Raji (cell line): ENCODE measurements around the gene UBE2K.

Experiments
- POLR2A ChIP-seq: IDR thresholded peaks from 2 replicates; pipeline ENCODE4 v1.6.1; 2011; ENCODE audit warnings: low read depth, low read length, control low read depth; ENCODE audit not compliant: insufficient read depth

UBE2K gene

DNA sequence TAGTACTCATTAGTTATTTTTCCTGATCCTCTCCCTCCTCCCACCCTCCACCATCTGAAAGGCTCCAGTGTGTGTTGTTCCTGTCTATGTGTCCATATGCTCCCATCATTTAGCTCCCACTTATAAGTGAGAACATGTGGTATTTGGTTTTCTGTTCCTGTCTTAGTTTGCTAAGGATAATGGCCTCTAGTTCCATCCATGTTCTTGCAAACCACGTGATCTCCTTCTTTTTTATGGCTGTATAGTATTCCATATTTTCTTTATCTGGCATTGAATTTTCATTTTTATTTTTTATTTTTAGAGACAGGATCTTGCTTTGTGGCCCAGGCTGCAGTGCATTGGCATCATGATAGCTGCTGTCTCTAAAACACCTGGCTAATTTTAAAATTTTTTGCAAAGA is 11.9 kb upstream of the UBE2K start:
- TF ChIP-seq POLR2A = no peak

DNA sequence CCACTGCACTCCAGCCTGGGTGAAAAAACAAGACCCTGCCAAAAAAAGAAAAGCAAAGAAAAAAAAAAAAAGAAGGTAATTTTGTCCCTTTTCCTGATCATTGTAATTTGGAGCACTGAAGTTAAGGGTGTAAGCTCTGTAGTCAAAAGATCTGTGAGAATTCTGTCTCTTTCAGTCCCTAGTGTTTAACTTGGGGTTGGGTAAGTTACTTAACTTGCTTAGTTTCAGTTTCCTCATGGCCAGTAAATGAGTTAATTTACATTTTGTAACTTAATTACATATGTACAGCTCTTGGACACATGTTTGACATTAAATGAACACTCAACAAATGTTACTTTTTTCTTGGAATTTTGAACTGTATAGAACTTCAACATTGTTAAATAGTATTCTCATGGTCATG is 10.9 kb upstream of the UBE2K start:
- no peak for TF ChIP-seq POLR2A

DNA sequence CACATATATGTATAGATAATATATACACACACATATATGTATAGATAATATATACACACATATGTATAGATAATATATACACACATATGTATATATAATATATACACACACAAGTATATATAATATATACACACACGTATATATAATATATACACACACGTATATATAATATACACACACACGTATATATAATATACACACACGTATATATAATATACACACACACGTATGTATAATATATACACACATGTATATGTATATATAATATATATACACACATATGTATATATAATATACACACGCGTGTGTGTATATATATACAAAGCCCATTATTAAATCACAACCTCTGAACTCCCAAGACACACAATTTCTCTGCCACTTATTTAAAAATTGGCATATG is 8.0 kb upstream of the UBE2K start:
- TF ChIP-seq POLR2A = no peak

DNA sequence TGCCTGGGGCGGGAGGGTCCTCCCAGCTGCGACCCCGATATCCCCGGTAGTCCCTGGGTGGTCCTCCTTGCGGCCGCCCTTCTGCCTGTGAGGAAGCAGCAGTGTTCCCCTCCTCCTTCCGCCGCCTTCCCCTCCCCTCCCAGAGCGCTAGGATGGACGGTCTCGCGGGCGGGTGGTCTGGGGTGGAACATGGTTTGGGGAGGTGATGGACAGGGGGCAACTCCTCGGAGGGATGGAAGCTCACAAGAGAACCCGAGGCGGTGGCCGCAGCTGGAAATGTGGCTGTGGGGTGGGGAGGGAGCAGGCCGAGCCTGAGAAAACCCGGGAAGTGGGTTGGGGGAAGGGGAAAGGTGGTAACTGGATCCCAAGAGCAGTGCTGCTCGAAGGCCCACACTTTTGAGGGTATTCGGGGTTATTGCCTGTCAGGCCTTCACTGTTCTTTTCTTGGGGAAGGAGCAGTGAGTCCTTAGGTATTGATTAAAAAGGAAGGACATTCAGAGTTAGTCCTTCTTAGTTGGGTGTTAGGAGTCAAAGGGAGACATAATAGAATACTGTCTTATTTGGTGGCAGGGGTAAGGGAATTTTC is 581 bp downstream of the UBE2K start:
- no peak for TF ChIP-seq POLR2A

DNA sequence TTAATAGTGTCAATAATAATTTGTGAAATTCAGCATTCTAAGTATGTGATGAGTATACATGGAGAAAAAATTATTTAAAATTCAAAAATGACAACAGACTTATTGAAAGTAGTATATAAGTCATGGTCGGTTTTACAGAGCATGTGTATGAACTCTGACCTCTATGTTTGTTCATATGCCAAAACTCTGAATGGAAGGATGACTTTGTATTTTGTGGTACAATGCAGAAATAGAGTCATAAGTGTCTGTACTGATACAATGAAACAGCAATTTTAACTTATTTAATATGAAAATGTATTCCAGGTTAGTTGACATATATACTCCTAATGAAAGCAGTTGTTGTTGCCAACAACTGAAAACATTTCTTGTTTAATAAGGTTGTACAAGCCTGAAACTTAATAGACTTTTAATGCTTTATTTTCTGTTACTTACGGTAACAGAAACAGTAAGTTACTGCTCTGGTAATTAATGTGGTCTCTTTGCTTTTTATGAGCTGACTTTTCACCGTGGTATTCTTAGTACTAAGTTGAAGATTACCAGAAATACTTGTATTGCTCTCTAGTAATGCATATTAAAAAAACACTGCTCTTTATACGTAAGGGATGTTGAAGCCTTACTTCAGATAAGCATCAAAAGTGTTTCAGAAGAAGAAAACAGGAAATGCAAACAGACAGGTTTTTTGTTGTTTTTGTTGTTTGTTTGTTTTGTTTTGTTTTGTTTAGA is 1.9 kb downstream of the UBE2K start:
- TF ChIP-seq POLR2A = no peak

DNA sequence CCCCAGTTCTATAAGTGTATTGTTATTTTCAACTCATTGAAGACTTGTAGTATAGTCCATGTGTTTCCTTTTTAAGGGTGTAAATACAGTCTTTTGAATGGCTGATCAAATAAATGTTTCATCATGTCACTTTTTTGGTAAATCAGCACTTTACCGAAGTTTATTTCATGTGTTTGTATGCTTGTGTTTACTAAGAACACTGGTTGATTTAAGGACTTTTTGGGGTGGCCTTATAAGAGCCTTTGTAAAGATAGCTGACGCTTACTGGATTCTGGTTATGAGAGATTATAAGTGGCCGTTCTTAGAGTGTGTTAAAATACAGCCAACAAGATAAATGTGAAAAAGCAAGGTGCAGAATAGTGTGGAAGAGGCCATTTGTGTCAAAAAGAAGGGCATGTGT is 2.6 kb downstream of the UBE2K start:
- no peak for TF ChIP-seq POLR2A

DNA sequence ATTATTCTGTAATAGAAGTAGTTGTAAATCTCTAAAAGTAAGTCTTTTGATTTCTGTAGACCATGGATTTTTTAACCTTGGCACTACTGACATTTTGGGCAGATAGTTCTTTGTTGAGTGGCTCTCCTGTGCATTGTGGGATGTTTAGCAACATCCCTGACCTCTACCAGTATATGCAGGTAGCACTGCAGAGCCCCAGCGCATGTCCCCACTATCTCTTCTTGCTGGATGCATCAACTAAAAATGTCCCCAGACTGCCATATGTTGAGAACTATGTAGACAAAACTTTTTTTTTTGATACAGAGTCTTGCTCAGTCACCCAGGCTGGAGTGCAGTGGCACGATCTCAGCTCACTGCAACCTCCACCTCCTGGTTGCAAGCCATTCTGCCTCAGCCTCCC is 4.8 kb downstream of the UBE2K start:
- no peak for TF ChIP-seq POLR2A

DNA sequence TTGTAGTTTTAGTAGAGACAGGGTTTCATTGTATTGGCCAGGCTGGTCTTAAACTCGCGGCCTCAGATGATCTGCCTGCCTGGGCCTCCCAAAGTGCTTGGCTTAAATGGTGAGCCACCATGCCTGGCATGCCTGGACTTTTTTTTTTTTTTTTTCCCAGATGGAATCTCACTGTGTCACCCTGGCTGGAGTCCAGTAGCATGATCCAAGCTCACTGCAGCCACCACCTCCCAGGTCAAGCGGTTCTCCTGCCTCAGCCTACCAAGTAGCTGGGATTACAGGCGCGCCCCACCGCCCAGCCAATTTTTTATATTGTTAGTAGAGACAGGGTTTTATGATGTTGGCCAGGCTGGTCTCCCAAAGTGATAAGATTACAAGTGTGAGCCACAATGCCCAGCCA is 8.4 kb downstream of the UBE2K start:
- TF ChIP-seq POLR2A = no peak

DNA sequence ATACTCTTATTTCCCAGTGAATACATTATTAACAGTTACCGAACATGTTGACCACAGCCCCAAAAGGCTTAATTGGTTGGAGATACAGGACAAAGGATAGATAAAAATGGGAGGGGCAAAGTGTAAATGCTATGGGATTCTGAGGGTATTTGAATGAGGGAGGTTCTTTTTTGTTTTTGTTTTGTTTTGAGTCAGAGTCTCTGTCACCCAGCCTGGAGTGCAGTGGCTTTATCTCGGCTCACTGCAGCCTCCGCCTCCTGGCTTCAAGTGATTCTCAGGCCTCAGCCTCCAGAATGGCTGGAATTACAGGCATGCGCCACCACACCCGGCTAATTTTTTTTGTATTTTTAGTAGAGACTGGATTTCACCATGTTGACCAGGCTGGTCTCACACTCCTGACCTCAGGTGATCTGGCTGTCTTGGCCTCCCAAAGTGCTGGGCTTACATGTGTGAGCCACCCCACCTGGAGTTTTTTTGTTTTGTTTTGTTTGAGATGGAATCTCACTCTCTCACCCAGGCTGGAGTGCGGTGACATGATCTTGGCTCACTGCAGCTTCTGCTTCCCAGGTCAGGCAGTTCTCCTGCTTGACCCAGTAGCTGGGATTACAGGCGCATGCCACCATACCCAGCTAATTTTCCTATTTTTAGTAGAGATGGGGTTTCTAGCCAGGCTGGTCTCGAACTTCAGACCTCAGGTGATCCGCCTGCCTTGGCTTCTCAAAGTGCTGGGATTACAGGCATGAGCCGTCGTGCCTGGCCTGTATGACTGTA is 9.0 kb downstream of the UBE2K start:
- TF ChIP-seq POLR2A = no peak

DNA sequence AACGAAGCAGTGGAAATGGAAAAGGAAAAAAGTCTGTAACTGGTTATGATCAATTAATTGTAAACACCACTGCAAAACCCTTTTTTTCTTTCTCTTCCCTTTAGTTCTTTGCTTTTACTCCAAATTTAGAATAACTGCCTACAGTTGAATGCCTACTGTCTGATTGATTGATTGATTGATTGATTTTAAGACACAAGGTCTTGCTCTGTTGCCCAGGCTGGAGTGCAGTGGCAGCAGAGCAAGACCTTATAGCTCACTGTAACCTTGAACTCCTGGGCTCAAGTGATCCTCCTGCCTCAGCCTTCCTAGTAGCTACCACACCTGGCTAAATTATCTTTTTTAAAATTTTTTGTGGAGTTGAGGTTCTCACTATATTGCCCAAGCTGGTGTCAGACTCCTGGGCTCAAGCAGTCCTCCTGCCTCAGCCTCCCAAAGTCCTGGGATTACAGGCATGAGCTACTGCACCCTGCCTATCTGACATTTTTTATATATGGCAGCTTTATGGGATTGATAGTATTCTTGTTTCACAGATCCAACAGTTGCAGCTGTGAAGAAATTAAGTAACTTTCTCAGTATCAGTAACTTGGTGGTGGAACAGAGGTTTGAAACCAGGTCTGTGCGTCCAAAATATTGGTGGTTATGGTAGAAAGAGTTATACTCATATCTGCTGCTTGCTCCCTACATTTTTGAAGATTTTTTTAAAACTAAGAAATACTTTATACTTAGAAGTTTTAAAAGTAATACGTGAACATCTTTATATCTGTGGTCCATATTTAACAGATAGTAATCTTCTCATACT is 12.4 kb downstream of the UBE2K start:
- TF ChIP-seq POLR2A = no peak

DNA sequence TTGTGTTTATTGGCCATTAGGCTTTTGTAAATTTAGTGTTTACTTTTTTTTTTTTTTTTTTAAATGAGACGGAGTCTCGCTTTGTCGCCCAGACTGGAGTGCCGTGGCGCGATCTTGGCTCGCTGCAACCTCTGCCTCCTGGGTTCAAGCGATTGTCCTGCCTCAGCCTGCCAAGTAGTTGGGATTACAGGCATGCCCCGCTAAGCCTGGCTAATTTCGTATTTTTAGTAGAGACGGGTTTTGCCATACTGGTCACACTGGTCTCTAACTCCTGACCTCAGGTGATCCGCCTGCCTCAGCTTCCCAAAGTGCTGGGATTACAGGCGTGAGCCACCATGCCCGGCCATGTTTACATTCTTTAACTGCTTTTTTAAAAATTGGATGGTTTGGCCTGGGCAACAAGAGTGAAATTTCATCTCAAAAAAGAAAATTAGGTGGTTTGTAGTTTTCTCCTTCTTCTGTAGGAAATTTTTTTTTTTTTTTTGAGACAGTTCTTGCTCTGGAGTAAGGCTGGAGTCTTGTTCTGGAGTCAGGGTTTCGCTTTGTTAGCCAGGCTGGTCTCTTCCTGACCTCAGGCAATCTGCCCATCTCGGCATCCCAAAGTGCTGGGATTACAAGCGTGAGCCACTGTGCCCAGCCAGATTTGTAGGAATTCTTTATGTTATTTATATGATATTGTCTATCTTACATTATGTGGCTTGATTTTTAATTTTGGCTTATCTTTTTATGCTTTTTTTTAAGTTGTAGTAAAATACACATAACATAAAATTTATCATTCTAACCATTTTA is 15.1 kb downstream of the UBE2K start:
- no peak for TF ChIP-seq POLR2A

DNA sequence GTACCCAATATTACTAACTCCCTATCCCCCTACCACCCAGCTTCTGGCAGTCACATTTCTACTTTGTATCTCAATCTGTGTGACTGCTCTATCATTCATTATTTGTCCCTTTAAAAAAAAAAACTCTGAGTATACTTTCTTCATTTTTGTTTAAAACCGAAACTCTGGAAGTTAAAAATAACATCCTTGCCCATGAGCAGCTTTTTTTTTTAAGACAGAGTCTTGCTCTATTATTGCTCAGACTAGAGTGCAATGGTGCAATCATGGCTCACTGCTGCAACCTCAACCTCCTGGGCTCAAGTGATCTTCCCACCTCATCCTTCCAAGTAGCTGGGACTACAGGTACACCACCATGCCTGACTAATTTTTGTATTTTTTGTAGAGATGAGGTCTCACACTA is 15.8 kb downstream of the UBE2K start:
- no peak for TF ChIP-seq POLR2A

DNA sequence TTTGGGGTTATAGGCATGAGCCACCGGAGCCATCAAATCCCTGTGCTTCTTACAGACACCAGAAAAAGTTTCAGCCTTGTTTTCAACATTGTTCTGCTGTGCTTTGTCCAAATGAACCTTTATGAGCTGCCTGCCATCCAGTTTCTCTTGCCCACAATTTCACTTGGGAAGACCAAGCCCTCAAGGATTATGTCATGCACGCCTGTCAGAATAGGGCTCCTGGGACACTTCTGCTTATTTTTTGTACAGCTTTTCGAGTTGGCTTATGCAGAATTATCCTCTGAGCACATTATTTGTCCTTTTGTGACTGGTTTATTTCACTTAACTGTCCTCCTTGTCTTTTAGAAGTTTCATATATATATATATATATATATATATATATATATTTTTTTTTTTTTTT is 16.2 kb downstream of the UBE2K start:
- no peak for TF ChIP-seq POLR2A

DNA sequence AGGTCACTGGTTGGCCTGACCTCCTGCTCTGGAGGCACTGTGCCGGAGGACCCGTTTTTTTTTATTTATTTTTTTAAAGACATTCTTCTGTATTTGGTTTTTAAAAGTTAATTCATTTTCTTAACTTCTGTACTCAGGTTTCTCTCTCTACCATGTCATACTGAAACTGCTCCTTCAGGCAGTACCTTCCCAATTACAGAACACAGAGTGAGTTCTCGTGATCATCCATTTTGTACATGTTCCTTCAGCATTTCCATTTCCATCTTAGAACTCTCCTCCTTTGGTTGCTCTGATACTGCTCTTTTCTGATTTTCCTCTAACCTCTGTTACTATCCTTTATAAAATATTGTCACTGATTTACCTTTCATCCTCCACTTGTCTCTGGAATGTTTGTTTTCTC is 17.9 kb downstream of the UBE2K start:
- no peak for TF ChIP-seq POLR2A

DNA sequence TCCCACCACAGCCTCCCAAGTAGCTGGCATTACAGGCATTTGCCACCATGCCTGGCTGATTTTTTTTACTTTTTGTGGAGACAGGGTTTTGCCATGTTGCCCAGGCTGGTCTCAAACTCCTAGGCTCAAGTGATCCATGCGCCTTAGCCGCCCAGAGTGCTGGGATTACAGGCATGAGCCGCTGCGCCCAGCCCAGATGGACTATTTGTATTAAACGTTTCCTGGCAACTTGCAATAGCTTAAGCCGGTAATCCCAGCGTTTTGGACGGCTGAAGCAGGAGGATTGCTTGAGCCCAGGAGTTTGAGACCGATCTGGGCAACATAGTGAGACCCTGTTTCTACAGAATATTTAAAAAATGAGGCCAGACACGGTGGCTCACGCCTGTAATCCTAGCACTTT is 18.4 kb downstream of the UBE2K start:
- TF ChIP-seq POLR2A = no peak
